Fibroblast of gingiva (primary cell): ENCODE data around the gene FIG4.
"Not testable (repeated sequence)": the region's sequence is repeated elsewhere in the genome, so short reads cannot be mapped to it uniquely, and the experiment has no call there.

Experiments used
- DNase-seq: peaks from one replicate; pipeline ENCODE4 v3.0.0-alpha.2; 2011; ENCODE audit warnings: low read depth

FIG4 gene

GRCh38 chr6:109690737-109691621, at the start of gene FIG4, which contains the start of gene AK9:
FIG4 (plus strand) TSS chr6:109691296; CDS start chr6:109691436, 140 bp downstream.
AK9 (minus strand) TSS chr6:109691202; CDS start chr6:109675745, 15,457 bp downstream.
- peak; percentile 88 for DNase-seq

DNA sequence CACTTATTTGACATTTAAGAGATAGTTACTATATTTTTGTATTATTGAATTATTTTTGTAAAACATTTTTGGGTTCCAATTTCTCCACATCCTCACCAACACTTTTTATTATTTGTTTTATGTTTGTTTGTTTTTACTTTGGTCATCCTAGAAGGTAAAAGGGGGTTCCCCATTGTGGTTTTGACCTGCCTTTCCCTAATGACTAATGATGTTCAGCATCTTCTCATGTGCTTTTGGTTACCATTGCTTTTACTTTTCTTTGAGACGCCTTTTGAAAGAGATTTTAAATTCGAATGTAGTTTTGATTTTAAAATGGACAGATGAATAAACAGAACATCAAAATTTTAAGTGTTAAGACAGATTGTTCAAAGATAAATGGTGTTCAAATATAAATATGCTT, 47.0 kb upstream of the FIG4 start:
- DNase-seq, result no peak

- no peak for DNase-seq
These were observed 37.8 kb upstream of the FIG4 start for GRCh38 chr6:109653264-109653663.

- DNase-seq, result no peak
These were observed 35.3 kb upstream of the FIG4 start for GRCh38 chr6:109655761-109656262.

DNA sequence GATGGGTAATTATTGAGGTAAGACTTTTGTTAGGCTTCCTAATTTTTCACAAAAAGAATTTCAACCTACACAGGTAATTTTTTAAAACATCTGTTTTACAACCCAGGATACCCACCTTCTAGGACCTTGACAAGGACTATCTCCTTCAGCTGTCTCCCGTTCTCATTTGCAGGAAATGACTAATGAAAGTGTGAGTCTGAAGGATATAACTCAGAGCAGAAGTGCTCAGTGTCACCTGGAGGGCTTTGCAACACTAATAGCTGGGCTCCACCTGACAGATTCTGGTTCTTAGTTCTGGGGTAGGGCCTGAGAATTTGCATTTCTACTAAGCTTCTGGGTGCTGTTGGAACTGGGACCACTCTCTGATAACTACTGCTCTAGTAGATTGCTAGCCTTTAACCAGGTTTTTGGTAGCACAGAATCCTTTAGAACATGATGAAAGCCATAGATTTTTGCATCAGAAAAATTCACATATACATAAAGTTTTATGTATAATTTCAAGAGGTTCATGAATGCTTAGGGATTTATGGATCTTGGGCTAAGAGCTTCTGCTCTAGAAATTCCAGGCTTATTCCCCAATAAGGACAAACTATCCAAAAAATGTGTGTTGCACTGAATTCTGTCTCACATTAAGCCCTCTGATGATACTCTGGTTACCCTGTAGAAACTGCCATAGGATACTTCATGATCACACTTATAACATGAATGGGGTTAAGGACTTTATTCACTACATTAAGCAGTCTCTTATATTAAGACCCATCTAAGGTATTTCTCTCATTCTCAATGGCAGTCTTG, 30.4 kb upstream of the FIG4 start:
- no peak for DNase-seq

DNA sequence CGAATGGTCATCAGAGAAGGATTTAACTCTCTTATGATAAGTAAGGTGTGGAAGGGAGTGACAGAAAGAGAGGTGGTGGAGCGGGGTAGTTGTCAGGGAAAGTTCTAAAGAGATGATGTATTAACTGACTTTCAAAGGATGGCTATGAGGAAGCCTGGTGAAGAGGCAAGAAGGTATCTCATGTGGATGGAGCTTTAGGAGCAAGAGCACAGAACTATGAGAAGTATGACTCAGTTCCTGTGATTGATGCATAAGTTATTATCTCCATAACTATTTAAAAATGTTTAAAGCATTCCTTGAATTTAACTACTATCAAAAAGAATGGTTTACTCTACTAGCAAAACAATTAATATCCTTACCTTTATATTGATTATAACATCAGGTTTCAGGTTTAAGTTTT, 28.9 kb upstream of the FIG4 start:
- no peak for DNase-seq

DNA sequence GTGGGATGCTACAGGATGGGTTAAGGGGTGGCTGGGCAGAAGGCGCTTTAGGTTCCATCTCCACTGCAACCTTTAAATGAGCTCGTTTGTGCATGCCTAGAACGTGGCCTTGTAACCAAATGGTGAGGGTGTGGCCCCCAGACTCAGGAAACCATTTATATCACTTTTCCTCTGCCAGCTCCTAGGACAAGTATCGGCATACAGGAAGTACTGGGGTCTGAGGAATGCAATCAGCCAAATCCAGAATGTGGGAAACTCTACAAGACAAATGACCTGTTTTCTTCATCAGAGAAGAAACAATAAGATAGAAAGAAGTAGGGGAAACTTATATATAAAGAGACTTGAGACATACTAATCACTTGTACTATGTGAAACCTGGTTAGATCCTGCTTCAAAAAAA, 21.3 kb upstream of the FIG4 start:
- no peak for DNase-seq

GRCh38 chr6:109671733-109672132, 19.4 kb upstream of the FIG4 start:
- DNase-seq, result peak; percentile 3

- DNase-seq, result peak; percentile 14
These were observed 18.9 kb upstream of the FIG4 start for GRCh38 chr6:109672175-109672574.

DNA sequence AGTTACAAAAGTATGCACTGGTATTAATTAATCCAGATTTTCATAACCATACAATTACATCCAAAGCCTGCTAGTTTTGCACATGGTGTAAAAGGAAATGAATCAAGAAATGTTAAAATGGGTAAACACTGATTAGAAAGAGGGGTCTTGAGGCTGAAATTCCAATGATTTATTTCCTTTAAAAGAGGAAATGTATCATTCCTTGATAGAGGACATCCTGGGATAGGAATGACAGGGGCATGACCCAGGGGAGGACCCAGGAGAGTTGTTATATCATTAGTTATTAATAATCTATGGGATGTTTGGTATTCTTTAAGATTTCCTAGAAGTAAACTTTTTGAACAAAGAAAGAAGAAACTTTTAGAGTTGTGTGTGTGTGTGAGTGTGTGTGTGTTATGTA, 18.3 kb upstream of the FIG4 start:
- DNase-seq, result no peak

DNA sequence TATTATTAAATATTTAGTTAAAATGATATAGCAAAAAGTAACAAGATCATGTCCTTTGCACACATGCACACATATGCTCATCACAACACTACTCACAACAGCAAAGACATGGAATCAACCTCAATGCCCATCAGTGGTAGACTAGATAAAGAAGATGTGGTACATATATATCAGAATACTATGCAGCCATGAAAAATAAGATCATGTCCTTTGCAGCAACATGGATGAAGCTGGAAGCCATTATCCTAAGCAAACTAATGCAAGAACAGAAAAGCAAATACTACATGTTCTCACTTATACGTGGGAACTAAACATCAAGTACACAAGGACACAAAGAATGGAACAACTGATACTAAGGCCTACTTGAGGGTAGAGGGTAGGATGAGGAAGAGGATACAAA, 14.4 kb upstream of the FIG4 start:
- no peak for DNase-seq

GRCh38 chr6:109678240-109678639, 12.9 kb upstream of the FIG4 start:
- no peak for DNase-seq

DNA sequence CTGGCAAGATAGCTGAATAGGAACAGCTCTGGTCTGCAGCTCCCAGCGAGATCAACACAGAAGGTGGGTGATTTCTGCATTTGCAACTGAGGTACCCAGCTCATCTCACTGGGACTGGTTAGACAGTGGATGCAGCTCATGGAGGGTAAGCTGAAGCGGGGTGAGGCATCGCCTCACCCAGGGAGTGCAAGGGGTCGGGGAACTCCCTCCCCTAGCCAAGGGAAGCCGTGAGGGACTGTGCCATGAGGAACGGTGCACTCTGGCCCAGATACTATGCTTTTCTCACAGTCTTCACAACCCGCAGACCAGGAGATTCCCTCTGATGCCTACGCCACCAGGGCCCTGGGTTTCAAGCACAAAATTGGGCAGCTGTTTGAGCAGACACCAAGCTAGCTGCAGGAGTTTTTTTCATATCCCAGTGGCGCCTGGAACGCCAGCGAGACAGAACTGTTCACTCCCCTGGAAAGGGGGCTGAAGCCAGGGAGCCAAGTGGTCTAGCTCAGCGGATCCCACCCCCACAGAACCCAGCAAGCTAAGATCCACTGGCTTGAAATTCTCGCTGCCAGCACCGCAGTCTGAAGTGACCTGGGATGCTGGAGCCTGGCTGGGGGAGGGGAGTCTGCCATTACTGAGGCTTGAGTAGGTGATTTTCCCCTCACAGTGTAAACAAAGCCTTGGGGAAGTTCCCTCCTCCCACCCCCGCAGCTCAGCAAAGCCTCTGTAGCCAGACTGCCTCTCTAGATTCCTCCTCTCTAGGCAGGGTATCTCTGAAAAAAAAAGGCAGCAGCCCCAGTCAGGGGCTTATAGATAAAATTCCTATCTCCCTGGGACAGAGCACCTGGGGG, 12.2 kb upstream of the FIG4 start:
- not testable (repeated sequence) for DNase-seq

- peak; percentile 16 for DNase-seq
These were observed 4.4 kb upstream of the FIG4 start for GRCh38 chr6:109686566-109687265.

GRCh38 chr6:109687271-109687761, 3.8 kb upstream of the FIG4 start:
- DNase-seq, result peak; percentile 85

- DNase-seq, result no peak
These were observed 741 bp upstream of the FIG4 start for GRCh38 chr6:109690373-109690736.

GRCh38 chr6:109693111-109693510, 2.0 kb downstream of the FIG4 start:
- DNase-seq, result no peak

GRCh38 chr6:109695468-109695867, 4.4 kb downstream of the FIG4 start:
- DNase-seq, result no peak

DNA sequence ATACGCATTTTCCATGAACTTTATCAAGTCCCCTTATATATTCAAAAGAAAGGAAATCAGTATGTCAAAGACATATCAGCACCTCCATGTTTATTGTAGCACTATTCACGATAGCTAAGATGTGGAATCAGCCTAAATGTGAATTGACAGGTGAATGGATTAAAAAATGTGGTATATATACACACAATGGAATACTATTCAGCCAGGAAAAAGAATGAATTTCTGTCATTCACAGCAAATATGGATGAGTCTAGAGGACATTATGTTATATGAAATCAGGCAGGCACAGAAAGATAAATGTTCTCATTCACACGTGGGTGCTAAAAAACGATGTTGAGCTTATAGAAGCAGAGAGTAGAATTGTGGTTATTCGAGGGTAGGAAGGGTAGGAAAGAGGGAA, 5.3 kb downstream of the FIG4 start:
- no peak for DNase-seq

DNA sequence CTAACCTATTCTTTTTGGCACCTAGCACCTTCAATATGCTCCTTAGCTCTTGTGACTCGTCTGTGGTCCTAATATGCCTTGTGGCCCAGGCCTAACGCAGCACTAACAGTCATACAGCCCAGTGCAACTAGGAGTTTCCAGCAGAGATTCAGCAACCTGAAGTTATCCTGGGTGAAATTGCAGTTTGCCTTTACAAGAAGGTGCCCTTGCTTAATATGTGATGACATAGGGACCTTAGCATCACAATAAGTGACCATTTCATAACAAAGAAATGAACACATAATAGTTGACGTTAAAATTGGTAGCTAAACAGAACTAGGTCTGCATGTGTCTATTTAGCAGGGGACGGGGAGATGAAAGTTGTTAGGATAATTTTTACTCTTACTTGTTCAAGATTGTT, 10.1 kb downstream of the FIG4 start:
- no peak for DNase-seq

GRCh38 chr6:109701774-109702173, 10.7 kb downstream of the FIG4 start:
- no peak for DNase-seq
